GM13977 (cell line): Measurements from ENCODE around the gene FSTL4.

Source experiments
- DNase-seq: peaks from one replicate; pipeline ENCODE4 v3.0.0; 2012; ENCODE audit warnings: low spot score
- in situ Hi-C: fragments of 300-500 bp; cut with MboI; formaldehyde crosslinking; loops from one replicate; pipeline ENCODE4 v1.12.0; 2022; ENCODE audit warnings: low sequenced_read_pairs, low pct_unique_long_range_greater_than_20kb, mixed read lengths, inconsistent platforms; ENCODE audit not compliant: unreplicated experiment
- TF ChIP-seq, protein P1 (sequence below): IDR thresholded peaks from 2 replicates; pipeline ENCODE4 v1.5.1; 2012; ENCODE audit warnings: mild to moderate bottlenecking, control low read depth; ENCODE audit not compliant: insufficient read depth; ENCODE audit errors: extremely low read depth, missing control alignments

The FSTL4 gene

DNA sequence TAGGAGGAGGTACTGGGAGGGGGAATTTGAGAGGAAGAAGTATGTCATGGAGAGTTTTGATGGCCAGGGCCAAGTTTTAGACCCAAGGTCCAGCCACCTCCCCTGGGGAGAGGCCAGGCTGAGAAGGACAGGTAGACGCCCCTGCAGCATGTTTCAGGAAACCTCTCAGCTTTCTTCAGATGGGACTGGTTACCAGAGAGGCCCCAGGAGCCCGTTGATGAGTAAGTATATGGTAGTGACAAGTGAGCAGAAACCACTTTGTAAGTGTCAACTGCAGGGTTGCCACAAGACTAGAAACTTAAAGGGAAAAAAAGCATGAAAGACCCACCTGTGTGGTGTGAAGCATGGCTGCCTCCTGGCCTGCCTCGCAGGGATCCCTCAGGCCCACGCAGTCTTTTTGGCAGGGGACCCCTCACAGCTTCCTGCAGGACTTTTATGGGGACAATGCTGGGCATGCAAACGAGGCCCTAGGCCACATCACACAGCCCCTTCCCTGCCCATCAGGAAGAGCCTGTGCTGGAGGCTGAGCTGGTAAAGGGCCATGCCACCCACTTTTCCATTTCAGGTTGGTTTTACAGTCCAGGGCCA, 255.9 kb downstream of the FSTL4 start:
- in situ Hi-C loops: no loop called here
- TF ChIP-seq, protein P1, sequence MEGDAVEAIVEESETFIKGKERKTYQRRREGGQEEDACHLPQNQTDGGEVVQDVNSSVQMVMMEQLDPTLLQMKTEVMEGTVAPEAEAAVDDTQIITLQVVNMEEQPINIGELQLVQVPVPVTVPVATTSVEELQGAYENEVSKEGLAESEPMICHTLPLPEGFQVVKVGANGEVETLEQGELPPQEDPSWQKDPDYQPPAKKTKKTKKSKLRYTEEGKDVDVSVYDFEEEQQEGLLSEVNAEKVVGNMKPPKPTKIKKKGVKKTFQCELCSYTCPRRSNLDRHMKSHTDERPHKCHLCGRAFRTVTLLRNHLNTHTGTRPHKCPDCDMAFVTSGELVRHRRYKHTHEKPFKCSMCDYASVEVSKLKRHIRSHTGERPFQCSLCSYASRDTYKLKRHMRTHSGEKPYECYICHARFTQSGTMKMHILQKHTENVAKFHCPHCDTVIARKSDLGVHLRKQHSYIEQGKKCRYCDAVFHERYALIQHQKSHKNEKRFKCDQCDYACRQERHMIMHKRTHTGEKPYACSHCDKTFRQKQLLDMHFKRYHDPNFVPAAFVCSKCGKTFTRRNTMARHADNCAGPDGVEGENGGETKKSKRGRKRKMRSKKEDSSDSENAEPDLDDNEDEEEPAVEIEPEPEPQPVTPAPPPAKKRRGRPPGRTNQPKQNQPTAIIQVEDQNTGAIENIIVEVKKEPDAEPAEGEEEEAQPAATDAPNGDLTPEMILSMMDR: no peak
- DNase-seq: no peak

DNA sequence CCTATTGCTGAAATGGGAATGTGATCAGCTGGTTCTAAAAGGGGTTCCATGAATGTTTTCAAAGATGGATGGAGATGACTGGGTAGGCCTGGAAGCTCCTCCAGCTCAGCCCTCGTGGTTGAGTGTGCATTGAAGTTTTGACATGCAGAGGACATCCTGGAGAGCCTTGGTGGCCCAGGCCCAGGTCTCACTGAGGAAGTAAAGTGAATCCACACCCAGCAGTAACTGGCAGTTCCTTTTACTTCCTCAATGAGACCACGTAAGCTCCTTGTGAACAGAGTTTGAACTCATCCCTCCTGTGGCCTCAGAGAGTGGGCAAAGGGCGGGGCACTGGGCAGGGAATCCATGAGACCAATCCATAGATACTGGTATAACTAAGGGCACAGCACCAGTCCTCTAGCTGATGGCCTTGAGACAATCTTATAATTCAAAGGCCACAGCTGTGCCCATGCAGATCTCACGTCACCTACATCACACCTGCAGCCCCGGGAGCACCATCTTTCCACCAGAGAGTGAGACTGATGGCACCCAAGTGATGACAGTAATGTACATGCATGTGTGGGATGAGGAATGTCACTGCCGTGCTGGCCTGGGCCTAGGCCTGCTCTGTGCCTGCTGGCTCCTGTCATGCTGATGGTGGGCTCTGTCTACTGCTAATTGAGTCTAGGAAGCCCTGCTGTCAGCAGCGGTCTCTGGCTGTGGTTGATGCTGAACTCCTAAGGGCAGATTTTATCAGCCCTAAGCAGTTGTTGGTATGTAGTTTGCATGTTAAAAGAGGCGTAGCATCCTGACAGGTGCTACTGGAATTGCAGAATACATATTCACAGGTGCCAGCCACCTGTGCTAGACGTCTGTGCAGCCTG, 257.8 kb downstream of the FSTL4 start:
- DNase-seq: no peak
- in situ Hi-C loops: no loop called here
- TF ChIP-seq, protein P1: no peak

DNA sequence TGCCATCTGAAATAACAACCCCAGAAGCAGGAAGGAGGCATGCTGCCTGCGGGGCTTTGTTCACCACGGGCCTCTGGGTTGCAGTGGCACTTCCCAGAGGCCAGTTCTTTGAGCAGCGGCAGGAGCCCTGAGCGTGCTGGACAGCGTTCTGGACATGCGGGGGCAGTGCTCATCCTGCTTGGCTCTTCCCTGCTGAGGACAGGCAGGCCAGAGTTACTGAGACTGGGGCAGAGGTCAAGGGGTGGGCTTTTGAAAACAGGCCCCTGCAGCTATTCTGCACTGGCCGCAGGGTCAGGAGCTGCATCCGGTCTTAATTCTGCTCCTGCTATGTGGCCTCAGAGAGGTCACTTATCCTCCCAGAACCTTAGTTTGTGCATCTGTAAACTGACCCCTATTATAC, 258.6 kb downstream of the FSTL4 start:
- in situ Hi-C loops: no loop called here
- DNase-seq: no peak
- TF ChIP-seq, protein P1: no peak

DNA sequence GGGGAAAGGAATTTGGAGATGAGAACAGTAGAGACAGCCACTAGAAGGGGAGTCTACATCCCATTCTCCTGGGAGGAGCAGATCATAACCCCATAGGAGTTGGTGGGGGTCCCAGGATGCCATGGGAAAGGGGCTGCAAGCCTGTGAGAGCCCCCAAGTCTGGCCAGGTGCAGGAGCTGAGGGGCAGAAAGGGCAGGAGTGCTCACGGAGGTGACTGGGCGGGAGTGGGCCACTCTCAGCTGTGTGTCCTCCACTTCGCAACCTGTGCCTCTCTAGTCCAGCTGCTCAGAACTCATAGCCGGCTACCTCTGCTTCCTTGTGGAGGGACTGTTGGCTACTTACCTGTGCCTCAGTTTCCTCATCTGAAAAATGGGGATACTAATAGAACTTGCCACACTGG, 263.9 kb downstream of the FSTL4 start:
- TF ChIP-seq, protein P1: no peak
- DNase-seq: no peak
- in situ Hi-C loops: no loop called here

DNA sequence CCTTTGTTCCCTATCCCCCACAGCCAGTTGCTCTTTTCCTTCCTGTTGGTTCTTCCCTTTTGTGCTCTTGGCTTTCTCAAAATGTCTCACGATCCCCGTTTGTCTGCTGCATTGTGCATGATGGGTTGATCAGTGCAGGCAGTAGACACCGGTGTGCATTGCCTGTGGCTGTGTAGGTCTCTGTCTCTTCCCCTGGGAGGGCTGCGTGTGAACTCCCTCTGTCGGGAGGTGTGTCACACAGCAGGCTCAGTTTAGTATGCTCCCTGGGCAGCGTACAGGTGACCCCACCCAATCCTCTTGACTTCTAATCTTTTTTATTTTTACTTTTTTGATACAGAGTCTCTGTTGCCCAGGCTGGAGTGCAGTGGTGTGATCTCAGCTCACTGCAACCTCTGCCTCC, 265.3 kb downstream of the FSTL4 start:
- in situ Hi-C loops: no loop called here
- DNase-seq: no peak

DNA sequence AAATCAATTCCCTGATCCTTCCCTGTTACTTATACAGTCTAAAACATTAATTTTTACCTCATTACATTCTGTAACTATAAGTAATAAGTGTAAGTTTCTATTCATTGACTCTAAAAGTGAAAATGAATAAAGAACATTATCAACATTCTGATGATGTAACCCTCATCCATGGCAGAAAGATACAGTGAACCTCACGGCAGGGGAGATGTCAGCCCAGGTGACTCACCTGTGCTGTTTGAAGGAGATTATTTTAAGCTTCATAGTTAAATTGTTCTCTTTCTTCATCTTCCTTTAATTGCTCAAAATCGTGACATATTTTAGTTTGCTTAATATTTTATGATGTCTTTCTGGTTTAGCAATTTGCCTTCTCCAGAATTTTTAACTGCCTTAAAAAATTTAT, 268.1 kb downstream of the FSTL4 start:
- DNase-seq: no peak
- in situ Hi-C loops: no loop called here
- TF ChIP-seq, protein P1: no peak

More for the DNA sequence above, 265.3 kb downstream of the FSTL4 start:
- TF ChIP-seq, protein P1: peak; percentile 2
